Right lobe of liver (tissue), 4 donors: ENCODE data around the gene ANKK1.

Experiments used
- CTCF ChIP-seq, 4 donors: fragments of 200-600 bp in 3 of 4; fragments of 450-650 bp in 1 of 4; IDR thresholded peaks; one replicate each; pipeline versions ENCODE4 v1.5.1 to v1.8.0; 2016 to 2022; ENCODE audit warnings: antibody characterized with exemption in 4 of 4, mild to moderate bottlenecking in 2 of 4
- POLR2A ChIP-seq: fragments of 450-650 bp; IDR thresholded peaks from one replicate; pipeline ENCODE4 v1.6.1; 2017; ENCODE audit warnings: antibody characterized with exemption, mild to moderate bottlenecking
- donor health status: DM: no; HTN: no; CAD: no.
- donor health status: DM: no; HTN: no; CAD: no.
- donor health status: DM: no; HTN: yes; CAD: no.

- TF ChIP-seq CTCF (IDR thresholded peaks at IDR 0.05) (no peak), POLR2A (no peak)
These were observed 9.7 kb upstream of the ANKK1 start for GRCh38 chr11:113377681-113378412.
